HFFc6 (cell line): ENCODE results near the gene SPHK1. TPM values are rescaled to one million over a fixed set of nuclear protein-coding genes. Genes with fewer than 3 reads are reported as not detected.

Experiments used
- DNase-seq: peaks from one replicate; pipeline ENCODE4 v3.0.0-alpha.2; 2018
- H3K27ac Mint-ChIP-seq: 2 replicates; pipeline ENCODE4 v1.8.0; 2020; ENCODE audit warnings: mild to moderate bottlenecking, mixed read lengths
- H3K27me3 Mint-ChIP-seq: 2 replicates; pipeline ENCODE4 v1.8.0; 2021; ENCODE audit warnings: mild to moderate bottlenecking, moderate library complexity, mixed read lengths; ENCODE audit not compliant: insufficient read depth
- H3K36me3 Mint-ChIP-seq: 2 replicates; pipeline ENCODE4 v1.8.0; 2021; ENCODE audit warnings: low read depth, mixed read lengths
- H3K4me1 Mint-ChIP-seq: 2 replicates; pipeline ENCODE4 v1.8.0; 2020; ENCODE audit warnings: low read depth, mixed read lengths
- H3K4me3 Mint-ChIP-seq: 2 replicates; pipeline ENCODE4 v1.8.0; 2020; ENCODE audit warnings: mild to moderate bottlenecking, moderate library complexity, mixed read lengths
- H3K9me3 Mint-ChIP-seq: 2 replicates; pipeline ENCODE4 v1.8.0; 2020; ENCODE audit warnings: mild to moderate bottlenecking, mixed read lengths
- total RNA-seq, 6 experiments: library from RNA; stranded (reverse); fragmentation: NEBNext Ultra II Directional; extraction: Animal tissue kit (Norgen Biotek cat#: 25700); gene quantifications; 2 replicates in 1 of 6; 3 replicates in 5 of 6; pipeline ENCODE4 v1.2.3, GENCODE V29; 2021
- TF ChIP-seq, protein P1 (sequence below): fragments of 200-600 bp; sonication (generic); IDR thresholded peaks from 2 replicates; pipeline ENCODE4 v1.5.0; 2021; ENCODE audit warnings: antibody characterized with exemption, mild to moderate bottlenecking

SPHK1 gene
- total RNA-seq, 6 experiments from 2014 or later, result 53.9 to 68.1 (median 55.7) TPM

GRCh38 chr17:76390003-76390421 is 5.6 kb downstream of the SPHK1 start:
- TF ChIP-seq, protein P1, sequence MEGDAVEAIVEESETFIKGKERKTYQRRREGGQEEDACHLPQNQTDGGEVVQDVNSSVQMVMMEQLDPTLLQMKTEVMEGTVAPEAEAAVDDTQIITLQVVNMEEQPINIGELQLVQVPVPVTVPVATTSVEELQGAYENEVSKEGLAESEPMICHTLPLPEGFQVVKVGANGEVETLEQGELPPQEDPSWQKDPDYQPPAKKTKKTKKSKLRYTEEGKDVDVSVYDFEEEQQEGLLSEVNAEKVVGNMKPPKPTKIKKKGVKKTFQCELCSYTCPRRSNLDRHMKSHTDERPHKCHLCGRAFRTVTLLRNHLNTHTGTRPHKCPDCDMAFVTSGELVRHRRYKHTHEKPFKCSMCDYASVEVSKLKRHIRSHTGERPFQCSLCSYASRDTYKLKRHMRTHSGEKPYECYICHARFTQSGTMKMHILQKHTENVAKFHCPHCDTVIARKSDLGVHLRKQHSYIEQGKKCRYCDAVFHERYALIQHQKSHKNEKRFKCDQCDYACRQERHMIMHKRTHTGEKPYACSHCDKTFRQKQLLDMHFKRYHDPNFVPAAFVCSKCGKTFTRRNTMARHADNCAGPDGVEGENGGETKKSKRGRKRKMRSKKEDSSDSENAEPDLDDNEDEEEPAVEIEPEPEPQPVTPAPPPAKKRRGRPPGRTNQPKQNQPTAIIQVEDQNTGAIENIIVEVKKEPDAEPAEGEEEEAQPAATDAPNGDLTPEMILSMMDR, result no peak
- no peak overlapping the region; the same call in 1 of the 2 replicates for H3K27ac Mint-ChIP-seq
- peaks cover 26% of the 10 kb centered on the region for H3K27me3 Mint-ChIP-seq
- no peak for DNase-seq
- no peak overlapping the region; the same call in 1 of the 2 replicates for H3K4me3 Mint-ChIP-seq
- H3K9me3 Mint-ChIP-seq, result no peaks in the 10 kb centered on the region; the same call in 1 of the 2 replicates
- peaks cover 20% of the 10 kb centered on the region for H3K4me1 Mint-ChIP-seq
- H3K36me3 Mint-ChIP-seq, result peaks cover 18% of the 10 kb centered on the region

DNA sequence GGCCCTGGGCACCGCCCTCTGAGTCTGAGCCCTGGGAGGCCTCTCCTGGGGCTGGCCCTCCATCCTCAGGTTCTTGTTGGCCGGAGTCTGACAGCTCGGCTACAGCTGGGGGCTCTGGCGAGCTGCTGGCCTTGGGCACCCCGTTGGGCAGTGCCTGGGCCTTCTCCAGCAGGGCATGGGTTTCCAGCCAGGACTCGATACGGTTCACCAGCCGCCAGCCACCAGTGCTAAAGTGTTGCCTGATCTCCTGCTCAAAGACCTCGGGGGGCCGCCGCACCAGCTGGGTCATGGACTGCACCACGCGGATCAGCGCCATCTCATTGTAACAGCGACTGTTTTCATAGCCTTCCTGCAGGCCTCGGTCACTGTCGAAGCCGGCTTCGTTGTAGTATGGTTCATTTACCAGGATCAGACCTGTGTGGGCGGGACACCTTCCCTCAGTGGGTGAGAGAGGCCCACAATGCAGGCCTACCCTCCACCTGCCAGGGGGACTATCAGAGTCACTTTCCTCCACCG is 6.8 kb downstream of the SPHK1 start:
- Mint-ChIP-seq H3K9me3 (no peaks in the 10 kb centered on the region; the same call in 1 of the 2 replicates), H3K27ac (no peak overlapping the region), H3K4me3 (no peak overlapping the region), H3K36me3 (peaks cover 15% of the 10 kb centered on the region), H3K4me1 (peaks cover 18% of the 10 kb centered on the region), H3K27me3 (peaks cover 23% of the 10 kb centered on the region)
- TF ChIP-seq, protein P1, result no peak
- no peak for DNase-seq

DNA sequence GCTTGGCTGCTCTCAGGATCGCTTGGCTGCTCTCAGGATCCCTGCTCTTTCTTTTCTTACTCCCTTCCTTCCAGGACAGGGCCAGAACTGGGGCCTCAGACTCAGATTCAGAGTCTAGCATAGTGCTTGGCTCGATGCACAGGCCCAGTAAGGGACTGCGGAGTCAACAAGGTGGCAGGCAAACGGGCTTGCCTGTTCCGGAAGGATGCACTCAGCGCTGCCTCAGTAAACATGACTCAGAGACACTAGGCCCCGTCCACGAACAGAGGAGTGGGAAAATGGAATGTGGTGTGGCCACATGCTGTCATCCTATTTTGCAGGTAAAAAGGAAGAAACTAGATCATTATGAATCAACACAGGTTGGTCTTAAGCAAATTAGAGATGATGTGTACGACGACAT is 9.8 kb downstream of the SPHK1 start:
- TF ChIP-seq, protein P1, result no peak
- no peak overlapping the region for H3K4me3 Mint-ChIP-seq
- H3K27me3 Mint-ChIP-seq, result peaks cover 16% of the 10 kb centered on the region
- H3K4me1 Mint-ChIP-seq, result no peaks in the 10 kb centered on the region
- H3K27ac Mint-ChIP-seq, result peak overlapping the region; percentile 48; the same call in 1 of the 2 replicates
- H3K9me3 Mint-ChIP-seq, result no peaks in the 10 kb centered on the region; the same call in 1 of the 2 replicates
- DNase-seq, result no peak
- H3K36me3 Mint-ChIP-seq, result peaks cover 7% of the 10 kb centered on the region

DNA sequence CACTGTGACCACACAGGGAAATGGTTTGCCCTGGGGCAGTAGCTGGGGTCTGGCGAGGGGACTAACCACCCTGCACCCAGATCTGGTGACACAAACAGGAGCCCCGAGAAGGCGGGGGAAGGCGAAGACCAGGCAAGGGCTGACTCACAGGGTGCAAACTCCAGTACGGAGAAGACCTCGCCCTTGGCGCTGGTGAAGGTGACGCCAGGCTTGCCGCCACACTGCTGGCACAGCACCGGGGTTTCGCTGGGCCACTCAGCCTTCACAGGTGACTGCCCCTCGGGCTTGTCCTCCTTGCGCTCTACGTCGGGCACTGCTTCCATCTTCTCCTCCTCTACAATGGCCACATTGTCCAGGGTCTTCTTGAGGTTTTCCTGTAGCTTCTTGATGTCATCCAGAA is 11.6 kb downstream of the SPHK1 start:
- peaks cover 3% of the 10 kb centered on the region for H3K27me3 Mint-ChIP-seq
- TF ChIP-seq, protein P1, result no peak
- H3K36me3 Mint-ChIP-seq, result peaks cover 8% of the 10 kb centered on the region
- DNase-seq, result no peak
- H3K4me1 Mint-ChIP-seq, result no peaks in the 10 kb centered on the region
- no peak overlapping the region for H3K27ac Mint-ChIP-seq
- no peak overlapping the region for H3K4me3 Mint-ChIP-seq
- H3K9me3 Mint-ChIP-seq, result no peaks in the 10 kb centered on the region

DNA sequence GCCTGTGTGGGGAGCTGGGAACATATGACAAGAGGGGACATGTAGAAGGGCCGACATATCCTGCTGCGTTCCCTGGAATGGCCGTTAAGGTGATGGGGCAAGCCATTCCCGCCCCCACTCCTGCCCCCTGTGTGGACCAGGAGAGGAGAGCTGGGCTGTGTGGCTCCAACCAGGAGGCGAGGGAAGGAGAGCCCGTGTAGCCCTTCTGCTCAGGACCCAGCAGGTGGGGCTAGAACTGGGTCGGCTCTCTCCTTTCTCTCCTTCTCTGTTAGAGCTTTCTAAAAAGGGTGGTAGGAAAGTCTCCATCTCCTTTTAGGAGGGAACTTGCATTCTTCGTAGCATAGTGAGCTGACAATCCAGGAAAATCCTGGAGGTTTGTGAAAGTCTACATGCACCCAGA is 12.8 kb downstream of the SPHK1 start:
- H3K27me3 Mint-ChIP-seq, result no peaks in the 10 kb centered on the region; the same call in none of the 2 replicates
- TF ChIP-seq, protein P1, result no peak
- H3K9me3 Mint-ChIP-seq, result no peaks in the 10 kb centered on the region
- H3K4me3 Mint-ChIP-seq, result no peak overlapping the region
- H3K27ac Mint-ChIP-seq, result no peak overlapping the region
- no peak for DNase-seq
- no peaks in the 10 kb centered on the region for H3K4me1 Mint-ChIP-seq
- H3K36me3 Mint-ChIP-seq, result peaks cover 17% of the 10 kb centered on the region
